A549 (cell line): ENCODE data around the gene OBSCN. TPM values are rescaled to one million over a fixed set of nuclear protein-coding genes. Genes with fewer than 3 reads are reported as not detected.

Experiments used
- ATAC-seq, 2 experiments: fragments of 200-7000 bp in 1 of 2; fragments of >200 bp in 1 of 2; cut with Nextera tagmentation in 1 of 2; cut with Tn5 transposase in 1 of 2; 3 replicates each; pipeline versions ENCODE4 v1.8.0 to v1.9.1; 2018 to 2020; ENCODE audit warnings: mild to moderate bottlenecking in 1 of 2, moderate library complexity in 1 of 2
- CTCF ChIA-PET: fragments of 300-600 bp; sonication (Branson Sonifier 250); formaldehyde crosslinking; extraction: SDS; loops from one replicate; lab custom pipeline; 2021; ENCODE audit warnings: antibody characterized with exemption, inconsistent platforms; lab: Yijun Ruan, JAX
- POLR2A ChIA-PET: fragments of 350-600 bp; formaldehyde crosslinking; extraction: SDS; loops from one replicate; lab custom pipeline; 2021; ENCODE audit warnings: antibody characterized with exemption, inconsistent platforms; lab: Yijun Ruan, JAX
- DNase-seq, 2 experiments: peaks; one replicate each; pipeline versions ENCODE4 v3.0.0 to v3.0.0-alpha.2; 2011 to 2016; ENCODE audit warnings: low read depth in 1 of 2, low spot score in 1 of 2
- FAIRE-seq: peaks from 2 replicates; lab custom pipeline; 2011; peaks lifted over from hg19 to GRCh38; lab: Jason Lieb, UNC
- H3K27ac ChIP-seq, 2 experiments: fragments of >200 bp; sonication (Bioruptor Twin); formaldehyde crosslinking; 3 replicates each; pipeline ENCODE4 v1.5.1; 2016 to 2017
- H3K4me1 ChIP-seq: fragments of >200 bp; sonication (Bioruptor Twin); formaldehyde crosslinking; 3 replicates; pipeline ENCODE4 v1.6.1; 2016
- H3K4me2 ChIP-seq: fragments of >200 bp; sonication (Bioruptor Twin); formaldehyde crosslinking; 3 replicates; pipeline ENCODE4 v1.6.1; 2016
- H3K4me3 ChIP-seq: fragments of >200 bp; sonication (Bioruptor Twin); formaldehyde crosslinking; 3 replicates; pipeline ENCODE4 v1.5.1; 2016
- H3K9me3 ChIP-seq: fragments of >200 bp; sonication (Bioruptor Twin); formaldehyde crosslinking; 3 replicates; pipeline ENCODE4 v1.6.1; 2016
- CBX8 ChIP-seq: fragments of 200-600 bp; sonication (generic); IDR thresholded peaks from 2 replicates; pipeline ENCODE4 v1.6.1; 2016
- CEBPB ChIP-seq, 2 experiments: fragments of >200 bp in 1 of 2; sonication (Bioruptor Twin) in 1 of 2; formaldehyde crosslinking in 1 of 2; IDR thresholded peaks; 2 replicates each; pipeline ENCODE4 v1.6.1; 2012 to 2016
- CHD2 ChIP-seq: fragments of 150-350 bp; IDR thresholded peaks from 2 replicates; pipeline ENCODE4 v1.6.1; 2014; ENCODE audit warnings: low read length; ENCODE audit not compliant: partially characterized antibody
- EP300 ChIP-seq, 2 experiments: fragments of >200 bp; sonication (Bioruptor Twin); formaldehyde crosslinking; IDR thresholded peaks; 2 replicates in 1 of 2; 3 replicates in 1 of 2; pipeline ENCODE4 v1.6.1; 2016 to 2017
- ESRRA ChIP-seq: fragments of 150-350 bp; IDR thresholded peaks from 2 replicates; pipeline ENCODE4 v1.6.1; 2014; ENCODE audit warnings: mild to moderate bottlenecking, low read length, borderline replicate concordance
- FOSL2 ChIP-seq, 2 experiments: fragments of 450-650 bp in 1 of 2; fragments of >200 bp in 1 of 2; sonication (Bioruptor Twin) in 1 of 2; formaldehyde crosslinking; IDR thresholded peaks; 2 replicates each; pipeline versions ENCODE4 v1.5.0 to v1.6.1; 2016 to 2020; ENCODE audit warnings: mild to moderate bottlenecking in 1 of 2, moderate library complexity in 1 of 2
- GATA3 ChIP-seq: IDR thresholded peaks from 2 replicates; pipeline ENCODE4 v1.6.1; 2012; ENCODE audit warnings: borderline replicate concordance
- HES2 ChIP-seq: fragments of >200 bp; sonication (Bioruptor Twin); formaldehyde crosslinking; IDR thresholded peaks from 2 replicates; pipeline ENCODE4 v1.6.1; 2016
- HOXB13 ChIP-seq: fragments of 250-450 bp; sonication (Bioruptor Pico); IDR thresholded peaks from 2 replicates; pipeline ENCODE4 v1.5.0; 2020; ENCODE audit warnings: low read depth, mild to moderate bottlenecking, moderate library complexity
- HOXB5 ChIP-seq: fragments of 250-450 bp; sonication (Bioruptor Pico); IDR thresholded peaks from 2 replicates; pipeline ENCODE4 v1.5.0; 2020; ENCODE audit warnings: mild to moderate bottlenecking, moderate library complexity
- KDM1A ChIP-seq: fragments of 200-600 bp; sonication (generic); IDR thresholded peaks from 2 replicates; pipeline ENCODE4 v1.6.1; 2016; ENCODE audit warnings: low read depth, mild to moderate bottlenecking
- MAFK ChIP-seq: fragments of 450-650 bp; IDR thresholded peaks from 2 replicates; pipeline ENCODE4 v1.6.1; 2014; ENCODE audit not compliant: partially characterized antibody
- MAX ChIP-seq: IDR thresholded peaks from 2 replicates; pipeline ENCODE4 v1.6.1; 2012
- NFE2L2 ChIP-seq: fragments of 150-350 bp; conservative IDR thresholded peaks from 2 replicates; pipeline ENCODE4 v1.6.1; 2014; ENCODE audit warnings: low read length
- RAD21 ChIP-seq, 2 experiments: fragments of >200 bp in 1 of 2; sonication (Bioruptor Twin) in 1 of 2; formaldehyde crosslinking in 1 of 2; IDR thresholded peaks in 1 of 2; conservative IDR thresholded peaks in 1 of 2; 2 replicates in 1 of 2; 3 replicates in 1 of 2; pipeline ENCODE4 v1.6.1; 2012 to 2018; ENCODE audit warnings: inconsistent platforms in 1 of 2
- REST ChIP-seq: fragments of 200-600 bp; sonication (generic); IDR thresholded peaks from 2 replicates; pipeline ENCODE4 v1.6.1; 2016; ENCODE audit warnings: antibody characterized with exemption, mild to moderate bottlenecking, moderate library complexity
- SREBF2 ChIP-seq: fragments of 450-650 bp; IDR thresholded peaks from 2 replicates; pipeline ENCODE4 v1.6.1; 2014; ENCODE audit warnings: mild to moderate bottlenecking, moderate library complexity
- TP53 ChIP-seq: fragments of 250-450 bp; sonication (Bioruptor Pico); IDR thresholded peaks from 2 replicates; pipeline ENCODE4 v1.5.0; 2021; ENCODE audit warnings: mild to moderate bottlenecking, moderate library complexity
- ZNF302 ChIP-seq: fragments of 250-450 bp; sonication (Bioruptor Pico); IDR thresholded peaks from 2 replicates; pipeline ENCODE4 v1.9.0; 2021; ENCODE audit warnings: inconsistent platforms, mild to moderate bottlenecking, moderate library complexity
- WGBS: methylation state at CpG from one replicate; pipeline ENCODE4 v1.1.6; 2017; ENCODE audit errors: missing lambda C conversion rate; 5-methylcytosine and 5-hydroxymethylcytosine counted together
- polyA plus RNA-seq, 4 experiments: library from polyadenylated mRNA; depleted of rRNA in 3 of 4; stranded (reverse); fragments of >200 nt; fragmentation: RNase III in 1 of 4; extraction: RNeasy Plus Mini Kit Qiagen cat#74134 plus additional on column Dnase treatment in 1 of 4; gene quantifications; 2 replicates in 3 of 4; 3 replicates in 1 of 4; pipeline ENCODE4 v1.2.3, GENCODE V29; 2011 to 2017
- TF ChIP-seq, protein P1 (sequence below): fragments of 450-650 bp; IDR thresholded peaks from 2 replicates; pipeline ENCODE4 v1.6.1; 2014; ENCODE audit warnings: antibody characterized with exemption
- TF ChIP-seq, protein P2 (sequence below): fragments of 250-450 bp; sonication (Bioruptor Pico); IDR thresholded peaks from 2 replicates; pipeline ENCODE4 v1.5.0; 2021; ENCODE audit warnings: mild to moderate bottlenecking, moderate library complexity, borderline replicate concordance
- TF ChIP-seq, protein P3 (sequence below): fragments of 250-450 bp; sonication (Bioruptor Pico); IDR thresholded peaks from 2 replicates; pipeline ENCODE4 v1.5.0; 2020; ENCODE audit warnings: low read depth, mild to moderate bottlenecking, moderate library complexity

Gene OBSCN
- polyA plus RNA-seq, 2 of the 4 experiments (the other 2 are of a cell fraction) = 3.1 to 6.8 TPM

- Histone ChIP-seq H3K9me3 (no peaks in the 10 kb centered on the region), H3K4me1 (no peaks in the 10 kb centered on the region), H3K4me3 (no peak overlapping the region), H3K27ac (no peak overlapping the region), H3K4me2 (no peak overlapping the region)
- WGBS = 79% methylated on average over 9 of the region's 9 CpGs
- FAIRE-seq (no peak), ATAC-seq (no peak), DNase-seq (no peak)
- no peak for TF ChIP-seq MAX
- TF ChIP-seq CHD2 = no peak
- no peak for TF ChIP-seq CBX8
- TF ChIP-seq, protein P1, sequence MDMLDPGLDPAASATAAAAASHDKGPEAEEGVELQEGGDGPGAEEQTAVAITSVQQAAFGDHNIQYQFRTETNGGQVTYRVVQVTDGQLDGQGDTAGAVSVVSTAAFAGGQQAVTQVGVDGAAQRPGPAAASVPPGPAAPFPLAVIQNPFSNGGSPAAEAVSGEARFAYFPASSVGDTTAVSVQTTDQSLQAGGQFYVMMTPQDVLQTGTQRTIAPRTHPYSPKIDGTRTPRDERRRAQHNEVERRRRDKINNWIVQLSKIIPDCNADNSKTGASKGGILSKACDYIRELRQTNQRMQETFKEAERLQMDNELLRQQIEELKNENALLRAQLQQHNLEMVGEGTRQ = no peak
- no peak for TF ChIP-seq CEBPB (IDR thresholded peaks at IDR 0.05)
- TF ChIP-seq NFE2L2 = no peak
- TF ChIP-seq EP300 (IDR thresholded peaks at IDR 0.05) = no peak
- TF ChIP-seq ESRRA = no peak
- no peak for TF ChIP-seq REST
- no peak for TF ChIP-seq HOXB5 (CRISPR knock-in tag)
- ChIA-PET CTCF (interaction anchor here (1.1 to 1.8 kb wide), 2 partner anchors 16 kb away, joined by 5 to 8 read pairs; partner anchors contain the start of gene IBA57), POLR2A (no interaction called here)
These were observed 26.2 kb upstream of the OBSCN start for GRCh38 chr1:228181645-228182034.

GRCh38 chr1:228182296-228183030 lies 25.4 kb upstream of the OBSCN start:
- no peak overlapping the region for H3K27ac ChIP-seq
- POLR2A ChIA-PET = no interaction called here
- 77% methylated on average over 7 of the region's 32 CpGs for WGBS
- H3K9me3 ChIP-seq = no peaks in the 10 kb centered on the region
- FAIRE-seq (no peak), ATAC-seq (no peak), DNase-seq (no peak)
- no peaks in the 10 kb centered on the region for H3K4me1 ChIP-seq
- no peak overlapping the region for H3K4me3 ChIP-seq
- CTCF ChIA-PET = no interaction called here
- TF ChIP-seq, protein P2, sequence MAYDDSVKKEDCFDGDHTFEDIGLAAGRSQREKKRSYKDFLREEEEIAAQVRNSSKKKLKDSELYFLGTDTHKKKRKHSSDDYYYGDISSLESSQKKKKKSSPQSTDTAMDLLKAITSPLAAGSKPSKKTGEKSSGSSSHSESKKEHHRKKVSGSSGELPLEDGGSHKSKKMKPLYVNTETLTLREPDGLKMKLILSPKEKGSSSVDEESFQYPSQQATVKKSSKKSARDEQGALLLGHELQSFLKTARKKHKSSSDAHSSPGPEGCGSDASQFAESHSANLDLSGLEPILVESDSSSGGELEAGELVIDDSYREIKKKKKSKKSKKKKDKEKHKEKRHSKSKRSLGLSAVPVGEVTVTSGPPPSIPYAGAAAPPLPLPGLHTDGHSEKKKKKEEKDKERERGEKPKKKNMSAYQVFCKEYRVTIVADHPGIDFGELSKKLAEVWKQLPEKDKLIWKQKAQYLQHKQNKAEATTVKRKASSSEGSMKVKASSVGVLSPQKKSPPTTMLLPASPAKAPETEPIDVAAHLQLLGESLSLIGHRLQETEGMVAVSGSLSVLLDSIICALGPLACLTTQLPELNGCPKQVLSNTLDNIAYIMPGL (CRISPR knock-in tag) = no peak
- TF ChIP-seq ESRRA (no peak), HES2 (no peak), GATA3 (no peak), HOXB13 (no peak), CHD2 (no peak), TP53 (CRISPR knock-in tag) (no peak), SREBF2 (no peak), ZNF302 (no peak), MAFK (no peak), KDM1A (no peak), FOSL2 (IDR thresholded peaks at IDR 0.05) (no peak), FOSL2 (CRISPR knock-in tag; IDR thresholded peaks at IDR 0.05) (no peak), RAD21 (conservative IDR thresholded peaks at IDR 0.05 in 1 of 2, IDR thresholded peaks at IDR 0.05 in 1 of 2) (no peak)
- TF ChIP-seq, protein P3, sequence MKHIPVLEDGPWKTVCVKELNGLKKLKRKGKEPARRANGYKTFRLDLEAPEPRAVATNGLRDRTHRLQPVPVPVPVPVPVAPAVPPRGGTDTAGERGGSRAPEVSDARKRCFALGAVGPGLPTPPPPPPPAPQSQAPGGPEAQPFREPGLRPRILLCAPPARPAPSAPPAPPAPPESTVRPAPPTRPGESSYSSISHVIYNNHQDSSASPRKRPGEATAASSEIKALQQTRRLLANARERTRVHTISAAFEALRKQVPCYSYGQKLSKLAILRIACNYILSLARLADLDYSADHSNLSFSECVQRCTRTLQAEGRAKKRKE = no peak
- H3K4me2 ChIP-seq = no peak overlapping the region
